ENCODE data around the gene DAP.

DNA sequence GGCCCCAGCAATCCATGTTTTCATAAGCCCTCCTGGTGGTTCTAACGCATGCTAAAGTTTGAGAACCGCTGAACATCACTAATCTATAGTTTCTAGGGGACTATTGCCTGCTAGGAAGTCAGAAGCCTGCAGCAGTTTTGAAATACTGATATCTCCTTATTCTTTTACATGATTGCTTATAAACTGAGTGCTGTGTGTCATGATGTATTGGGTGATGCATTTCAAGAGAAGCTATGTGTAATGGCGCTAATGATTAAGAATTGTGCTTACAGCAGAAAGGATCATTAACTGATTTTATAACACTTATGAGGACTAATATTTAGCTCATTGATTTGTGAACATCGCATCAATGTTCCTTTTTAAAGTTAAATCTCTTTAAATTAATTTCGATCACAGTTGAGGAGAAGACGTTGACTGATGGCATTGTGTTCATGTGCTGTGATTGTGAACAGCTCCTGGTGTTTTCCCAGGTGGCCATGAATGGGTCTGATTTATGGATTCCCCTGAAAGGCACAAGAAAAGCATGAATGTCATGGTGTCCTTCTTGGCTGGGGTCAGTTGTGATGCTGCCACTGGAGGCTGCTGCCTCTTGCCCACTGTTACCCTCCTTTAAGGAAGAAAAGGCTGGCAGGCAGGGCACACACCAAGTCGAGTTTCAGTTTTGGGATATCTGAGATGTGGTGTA is 12.0 kb upstream of the DAP start:
- TF ChIP-seq, protein P1, sequence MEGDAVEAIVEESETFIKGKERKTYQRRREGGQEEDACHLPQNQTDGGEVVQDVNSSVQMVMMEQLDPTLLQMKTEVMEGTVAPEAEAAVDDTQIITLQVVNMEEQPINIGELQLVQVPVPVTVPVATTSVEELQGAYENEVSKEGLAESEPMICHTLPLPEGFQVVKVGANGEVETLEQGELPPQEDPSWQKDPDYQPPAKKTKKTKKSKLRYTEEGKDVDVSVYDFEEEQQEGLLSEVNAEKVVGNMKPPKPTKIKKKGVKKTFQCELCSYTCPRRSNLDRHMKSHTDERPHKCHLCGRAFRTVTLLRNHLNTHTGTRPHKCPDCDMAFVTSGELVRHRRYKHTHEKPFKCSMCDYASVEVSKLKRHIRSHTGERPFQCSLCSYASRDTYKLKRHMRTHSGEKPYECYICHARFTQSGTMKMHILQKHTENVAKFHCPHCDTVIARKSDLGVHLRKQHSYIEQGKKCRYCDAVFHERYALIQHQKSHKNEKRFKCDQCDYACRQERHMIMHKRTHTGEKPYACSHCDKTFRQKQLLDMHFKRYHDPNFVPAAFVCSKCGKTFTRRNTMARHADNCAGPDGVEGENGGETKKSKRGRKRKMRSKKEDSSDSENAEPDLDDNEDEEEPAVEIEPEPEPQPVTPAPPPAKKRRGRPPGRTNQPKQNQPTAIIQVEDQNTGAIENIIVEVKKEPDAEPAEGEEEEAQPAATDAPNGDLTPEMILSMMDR (IDR thresholded peaks at IDR 0.05; ENCODE audit: borderline replicate concordance, extremely low read depth, low read length, poor library complexity, severe bottlenecking) = no peak
- no peak for TF ChIP-seq EZH2 (IDR thresholded peaks at IDR 0.05; ENCODE audit: borderline replicate concordance, low read depth, low read length, severe bottlenecking)
